Pancreas (tissue), 10 donors: ENCODE results near the gene DLX4. TPM values are rescaled to one million over a fixed set of nuclear protein-coding genes. Genes with fewer than 3 reads are reported as not detected.

Experiments used
- ATAC-seq, 4 donors: fragments of 200-7000 bp; cut with Tn5 transposase; one replicate each; pipeline versions ENCODE4 v1.8.0 to v1.9.1; 2020; ENCODE audit warnings: mild to moderate bottlenecking in 4 of 4, moderate library complexity in 4 of 4
- DNase-seq, 6 donors: peaks; one replicate each; pipeline ENCODE4 v3.0.0-alpha.2; 2020
- FAIRE-seq: peaks from 2 replicates; lab custom pipeline; 2012; peaks lifted over from hg19 to GRCh38; lab: Jason Lieb, UNC
- H3K27ac ChIP-seq, 4 donors: fragments of 200-600 bp; sonication (generic); 1 replicate in 3 of 4; 2 replicates in 1 of 4; pipeline versions ENCODE4 v1.5.0 to v1.8.0; 2020
- H3K27me3 ChIP-seq, 4 donors: fragments of 200-600 bp; one replicate each; pipeline ENCODE4 v1.8.0; 2021
- H3K36me3 ChIP-seq, 3 donors: fragments of 200-600 bp; sonication (generic) in 1 of 3; one replicate each; pipeline versions ENCODE4 v1.5.0 to v1.8.0; 2020 to 2021
- H3K4me1 ChIP-seq, 3 donors: fragments of 200-600 bp; one replicate each; pipeline ENCODE4 v1.8.0; 2021
- H3K4me3 ChIP-seq, 4 donors: fragments of 200-600 bp; sonication (generic) in 2 of 4; one replicate each; pipeline versions ENCODE4 v1.5.0 to v1.8.0; 2020 to 2021
- H3K9me3 ChIP-seq, 4 donors: fragments of 200-600 bp; one replicate each; pipeline ENCODE4 v1.8.0; 2021
- CTCF ChIP-seq, 4 donors: fragments of 200-600 bp; sonication (generic) in 3 of 4; IDR thresholded peaks; one replicate each; pipeline versions ENCODE4 v1.5.0 to v1.8.0; 2021; ENCODE audit warnings: antibody characterized with exemption in 4 of 4
- WGBS, 2 donors: extraction: QIAGEN DNeasy Blood & Tissue Kit; methylation state at CpG; one replicate each; pipeline ENCODE4 v1.1.7; 2013; 5-methylcytosine and 5-hydroxymethylcytosine counted together
- intact Hi-C, 3 donors: fragments of 100-400 bp; cut with DNase I; formaldehyde crosslinking; loops; one replicate each; pipeline versions ENCODE4 v1.11.1 to v1.14.2; 2022
- polyA plus RNA-seq, 2 donors: library from polyadenylated mRNA; stranded (reverse); fragments of 200-250 nt; gene quantifications; one replicate each; pipeline ENCODE4 v1.2.3, GENCODE V29; 2013
- total RNA-seq, 6 donors: library from RNA; stranded (reverse); fragmentation: NEBNext Ultra II Directional in 4 of 6; extraction: Animal tissue kit (Norgen Biotek cat#: 25700) in 4 of 6; gene quantifications; one replicate each; pipeline versions ENCODE4 v1.2.1 to v1.2.4, GENCODE V29; 2021 to 2023
- donor health status: healthy with polysubstance abuse.
- donor health status: DM: no; HTN: no; CAD: no; lungs with moderate emphysema.
- donor health status: DM: no; HTN: no; CAD: no.
- donor health status: control.
- donor health status: control.
- donor health status: Bipolar disorder and iron deficiency.
- donor health status: DM: yes; HTN: yes; CAD: no.
- donor health status: DM: no; HTN: no; CAD: no.
- donor health status: DM: no; HTN: no; CAD: no.
- donor health status: DM: yes; HTN: yes; CAD: no.

The DLX4 gene
- total and polyA plus RNA-seq, 8 donors, result 0.16 to 0.30 (median 0.23) TPM; not detected in 3

- intact Hi-C loops, result loop anchor here in 1 of 3 donors (5.0 kb wide), 1 partner anchor 46 kb away; the partner anchor contains the start of gene DLX3
- TF ChIP-seq CTCF (IDR thresholded peaks at IDR 0.05), result no peak
- DNase-seq (no peak), FAIRE-seq (no peak), ATAC-seq (no peak)
- Histone ChIP-seq H3K4me3 (no peak overlapping the region), H3K27me3 (no peaks in the 10 kb centered on the region), H3K4me1 (no peaks in the 10 kb centered on the region), H3K27ac (no peak overlapping the region), H3K36me3 (no peaks in the 10 kb centered on the region), H3K9me3 (no peaks in the 10 kb centered on the region)
- WGBS, 2 donors, result 46 to 58% methylated on average over 14 of the region's 14 CpGs
Measured at GRCh38 chr17:49951362-49952082, 17.5 kb upstream of the DLX4 start.

- H3K4me3 ChIP-seq, result no peak overlapping the region
- 30 to 32% methylated on average over 7 of the region's 7 CpGs for WGBS, 2 donors
- FAIRE-seq (no peak), DNase-seq (peak; percentile 67 to 93 (median 86)), ATAC-seq (peak; percentile 89 to 100 (median 96))
- no peaks in the 10 kb centered on the region for H3K36me3 ChIP-seq
- H3K4me1 ChIP-seq, result no peaks in the 10 kb centered on the region
- TF ChIP-seq CTCF (IDR thresholded peaks at IDR 0.05), result peak; percentile 76 to 89 (median 81)
- intact Hi-C loops, result loop anchor here in 1 of 3 donors (5.0 kb wide), 1 partner anchor 45 kb away; the partner anchor contains the start of gene DLX3
- H3K9me3 ChIP-seq, result no peaks in the 10 kb centered on the region
- H3K27me3 ChIP-seq, result no peaks in the 10 kb centered on the region
- no peak overlapping the region for H3K27ac ChIP-seq
Measured at GRCh38 chr17:49952209-49952911, 16.6 kb upstream of the DLX4 start.

GRCh38 chr17:49952912-49953497 is 16.0 kb upstream of the DLX4 start:
- no peaks in the 10 kb centered on the region for H3K36me3 ChIP-seq
- no peak overlapping the region for H3K27ac ChIP-seq
- H3K4me3 ChIP-seq, result no peak overlapping the region
- H3K9me3 ChIP-seq, result no peaks in the 10 kb centered on the region
- no peaks in the 10 kb centered on the region for H3K4me1 ChIP-seq
- DNase-seq (no peak), FAIRE-seq (no peak), ATAC-seq (no peak)
- TF ChIP-seq CTCF (IDR thresholded peaks at IDR 0.05), result no peak
- intact Hi-C loops, result loop anchor here in 1 of 3 donors (5.0 kb wide), 1 partner anchor 44 kb away; the partner anchor contains the start of gene DLX3
- H3K27me3 ChIP-seq, result no peaks in the 10 kb centered on the region
- WGBS, 2 donors, result 71 to 76% methylated on average over 8 of the region's 8 CpGs

- Histone ChIP-seq H3K9me3 (no peaks in the 10 kb centered on the region), H3K4me1 (no peaks in the 10 kb centered on the region), H3K36me3 (no peaks in the 10 kb centered on the region), H3K27ac (no peak overlapping the region), H3K4me3 (no peak overlapping the region), H3K27me3 (no peaks in the 10 kb centered on the region)
- 67 to 69% methylated on average over 1 of the region's 1 CpG for WGBS, 2 donors
- FAIRE-seq, result no peak
- no peak for ATAC-seq
- intact Hi-C loops, result no loop called here
- no peak for TF ChIP-seq CTCF (IDR thresholded peaks at IDR 0.05)
- no peak for DNase-seq
Measured at GRCh38 chr17:49955157-49955556, 13.8 kb upstream of the DLX4 start.
